GM18508 (cell line): ENCODE measurements around the gene NNMT.

Experiments used
- ATAC-seq: cut with Tn5 transposase; IDR thresholded peaks from one replicate; pipeline ENCODE4 v1.9.1; 2021; ENCODE audit warnings: moderate number of reproducible peaks; ENCODE audit not compliant: insufficient read depth, unreplicated experiment

The NNMT gene

GRCh38 chr11:114262681-114263512 lies 33.3 kb upstream of the NNMT start:
- no peak for ATAC-seq

DNA sequence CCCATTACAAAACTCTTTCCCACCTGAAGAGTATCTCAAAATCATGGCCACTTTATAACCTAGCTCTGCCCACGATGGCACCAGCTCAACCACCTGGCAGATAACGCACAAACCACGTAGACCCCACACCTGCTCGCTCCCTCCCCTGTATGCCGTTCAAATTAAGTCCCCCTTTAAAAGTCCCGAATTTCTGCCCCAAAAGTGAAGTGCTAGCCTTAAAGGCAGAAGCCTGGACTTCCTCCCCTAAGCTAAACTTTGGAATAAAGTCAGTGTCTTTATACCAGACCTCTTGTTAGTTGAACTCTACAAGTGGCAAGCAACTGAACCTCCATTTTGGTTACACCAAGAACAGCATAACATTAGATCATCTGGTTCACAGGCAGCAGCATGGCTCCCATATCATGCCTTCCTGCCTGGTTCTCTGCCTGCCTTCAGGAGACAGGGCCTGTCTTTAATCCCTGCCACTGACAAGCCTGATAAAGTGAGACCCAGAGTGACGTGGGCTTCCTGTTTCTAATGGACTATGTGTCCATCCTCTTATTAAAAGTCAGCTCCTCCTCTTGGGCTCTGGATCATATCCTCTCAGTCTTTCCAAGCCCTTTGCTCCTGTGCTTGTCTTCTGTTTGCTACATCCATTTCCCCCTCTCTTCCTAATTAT lies 32.6 kb upstream of the NNMT start:
- no peak for ATAC-seq

DNA sequence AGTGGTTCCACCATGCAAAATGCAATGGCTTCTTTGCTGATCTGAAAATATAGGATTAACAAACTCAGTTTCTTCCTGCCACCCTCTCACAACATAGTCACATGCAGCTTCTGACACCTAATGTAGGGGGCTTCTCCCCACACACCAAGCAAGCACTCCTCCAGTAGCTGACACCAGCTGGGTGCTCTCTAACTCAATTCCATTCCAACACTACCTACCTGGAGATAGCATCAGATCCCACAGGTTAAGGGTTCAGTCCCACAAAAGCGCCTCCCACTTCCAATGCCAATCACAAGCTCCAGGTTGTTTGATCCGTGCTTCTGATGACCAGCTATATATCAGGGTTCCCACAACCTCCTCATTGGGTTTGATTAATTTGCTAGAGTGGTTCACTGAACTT lies 31.8 kb upstream of the NNMT start:
- ATAC-seq: no peak

DNA sequence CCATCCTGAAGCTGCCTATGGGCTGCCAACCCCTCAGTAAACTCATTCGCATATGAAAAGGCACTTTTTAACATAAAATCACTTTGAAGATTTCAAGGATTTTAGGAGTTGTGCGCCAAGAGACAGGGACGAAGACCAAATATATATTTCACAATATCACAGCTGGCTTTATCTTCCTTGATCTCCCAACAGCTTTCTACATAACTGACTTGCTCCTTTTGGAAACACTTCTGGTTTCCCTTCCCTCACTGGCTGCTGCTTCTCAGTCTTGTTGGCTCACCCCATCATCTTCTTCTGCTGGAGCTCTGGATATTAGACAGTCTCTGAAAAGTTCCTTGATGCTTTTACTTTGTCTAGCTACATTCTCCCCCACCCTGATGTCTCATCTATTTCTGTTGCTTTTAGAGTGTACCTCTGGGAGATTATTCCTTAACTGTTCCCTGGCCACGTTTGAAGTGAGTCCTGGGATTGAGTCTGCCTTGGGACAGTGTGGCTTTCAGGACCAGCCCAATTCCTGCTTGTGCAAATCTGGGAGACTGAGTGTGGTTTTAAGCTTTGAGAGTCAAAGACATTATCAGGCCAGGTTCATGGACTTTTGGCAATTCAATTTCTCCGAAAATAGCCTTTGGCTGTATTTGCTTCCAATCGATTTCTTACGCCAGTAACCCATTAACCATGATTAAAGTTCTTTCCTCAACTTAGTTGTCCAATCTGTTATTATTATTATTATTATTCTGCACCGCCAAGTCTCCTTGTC lies 30.9 kb upstream of the NNMT start:
- no peak for ATAC-seq

- ATAC-seq: no peak
Measured at GRCh38 chr11:114269498-114269897, 26.7 kb upstream of the NNMT start.

DNA sequence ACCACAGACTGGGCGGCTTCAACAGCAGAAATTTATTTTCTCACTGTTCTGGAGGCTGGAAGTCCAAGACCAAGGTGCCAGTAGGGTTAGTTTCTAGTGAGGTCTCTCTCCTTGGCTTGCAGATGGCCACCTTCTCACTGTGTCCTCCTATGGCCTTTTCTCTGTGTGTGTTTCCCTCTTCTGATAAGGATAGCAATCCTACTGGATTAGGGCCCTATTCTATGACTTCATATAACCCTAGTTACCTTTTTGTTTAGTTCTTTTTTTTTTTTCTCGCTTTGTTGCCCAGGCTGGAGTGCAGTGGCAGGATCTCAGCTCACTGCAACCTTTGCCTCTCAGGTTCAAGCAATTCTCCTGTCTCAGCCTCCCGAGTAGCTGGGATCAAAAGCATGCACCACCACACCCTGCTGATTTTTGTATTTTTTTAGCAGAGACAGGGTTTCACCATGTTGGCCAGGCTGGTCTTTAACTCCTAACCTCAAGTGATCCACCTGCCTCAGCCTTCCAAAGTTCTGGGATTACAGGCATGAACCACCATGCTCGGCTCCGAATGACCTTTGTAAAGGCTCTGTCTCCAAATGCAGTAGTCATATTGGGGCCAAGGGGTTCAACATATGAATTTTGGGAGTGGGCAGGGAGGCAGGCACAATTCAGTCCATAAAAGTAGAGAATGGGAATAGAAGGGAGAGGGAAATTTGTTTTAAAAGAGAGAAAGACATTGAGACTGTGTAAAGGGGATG lies 25.5 kb upstream of the NNMT start:
- ATAC-seq: no peak

DNA sequence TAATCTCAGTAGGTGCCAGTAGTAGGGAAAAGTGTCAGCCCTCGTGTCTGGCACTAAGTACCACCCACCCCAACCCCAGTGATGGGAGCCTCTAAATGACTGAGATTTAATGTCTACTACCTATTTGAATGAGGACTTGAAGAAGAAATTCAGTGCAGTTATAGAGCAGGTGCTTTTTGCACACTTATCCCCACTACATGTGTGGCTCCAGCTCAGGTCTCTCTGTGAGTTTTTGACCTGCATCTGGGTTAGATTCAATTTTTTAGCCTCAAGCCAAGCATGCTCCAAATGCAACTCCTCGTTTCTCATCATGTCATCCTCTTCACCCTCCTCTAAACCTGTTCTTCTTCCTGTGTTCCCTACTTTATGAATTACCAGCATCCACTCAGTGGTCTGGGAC lies 24.9 kb upstream of the NNMT start:
- ATAC-seq: no peak

- ATAC-seq: no peak
Measured at GRCh38 chr11:114272311-114272710, 23.9 kb upstream of the NNMT start.

DNA sequence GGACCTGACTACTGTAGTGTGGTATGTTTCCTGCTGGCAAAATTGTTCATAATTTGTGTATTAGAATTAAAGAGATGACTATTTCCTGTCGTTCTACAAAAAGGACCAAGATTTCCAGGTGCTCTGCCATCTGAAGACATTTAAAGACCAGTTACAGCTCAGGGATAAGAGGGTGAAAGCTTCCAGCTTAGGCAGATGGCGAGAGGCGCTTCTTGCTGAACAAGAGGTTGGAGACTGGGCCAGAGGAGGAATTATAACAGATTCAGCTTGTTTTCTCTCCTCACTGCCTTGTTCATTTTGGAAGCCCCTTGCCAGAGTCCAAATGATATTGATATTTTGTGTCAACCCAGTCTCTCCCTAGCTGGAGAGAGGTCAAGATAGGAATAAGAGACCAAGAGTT lies 23.1 kb upstream of the NNMT start:
- no peak for ATAC-seq

DNA sequence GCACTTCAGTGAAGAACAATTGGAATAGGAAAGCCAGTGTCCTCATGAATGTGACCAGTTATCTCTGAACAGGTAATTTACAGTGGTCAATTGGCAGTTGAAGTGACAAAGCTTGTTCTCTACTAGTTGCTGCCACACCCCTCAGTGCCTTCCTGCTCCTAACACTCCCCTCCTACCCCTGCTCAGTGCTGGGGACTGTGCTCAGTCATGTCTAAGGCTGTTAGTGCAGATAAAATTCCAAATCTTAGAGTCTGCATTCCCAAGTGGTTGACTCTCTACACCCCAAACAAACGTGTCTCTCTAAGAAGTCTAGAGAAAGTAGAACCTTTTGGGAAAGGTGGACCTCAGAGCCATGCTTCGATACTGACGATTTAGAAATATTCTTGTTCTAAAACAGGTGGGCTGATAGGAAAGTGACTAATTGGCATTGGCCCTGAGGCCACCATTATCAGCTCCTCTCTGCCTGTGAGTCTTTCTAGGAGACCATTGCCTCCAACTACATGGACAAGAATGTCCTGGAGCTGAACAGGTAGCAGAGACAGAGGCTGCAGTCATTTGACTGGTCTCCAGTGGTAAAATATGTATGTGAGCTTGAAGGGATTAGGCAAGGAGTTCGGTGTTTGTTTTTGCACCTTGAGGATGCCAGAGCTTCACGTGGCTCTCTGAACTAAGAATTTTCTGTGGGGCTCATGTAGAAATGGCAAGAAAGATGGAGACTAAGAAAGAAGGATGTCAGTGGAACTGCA lies 22.1 kb upstream of the NNMT start:
- no peak for ATAC-seq

GRCh38 chr11:114274637-114275036 lies 21.6 kb upstream of the NNMT start:
- no peak for ATAC-seq

DNA sequence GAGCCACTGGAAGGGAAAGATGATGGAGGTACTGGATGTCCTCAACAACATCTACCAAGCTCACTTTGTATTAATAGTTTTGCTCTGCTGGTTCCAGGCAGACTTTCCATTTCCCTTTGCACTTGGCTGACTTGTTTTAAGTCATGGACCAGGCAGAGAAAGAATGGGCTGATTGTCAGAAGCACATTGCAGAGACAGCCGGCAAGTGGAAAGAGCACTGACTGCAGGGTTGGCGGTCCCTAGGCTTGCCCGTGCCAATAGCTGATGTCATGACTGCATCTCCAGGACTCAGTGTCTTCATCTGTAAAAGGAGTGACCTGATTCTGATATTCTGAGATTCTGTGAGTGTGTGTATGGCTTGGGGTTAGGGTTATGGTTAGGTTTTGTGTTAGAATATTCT lies 20.9 kb upstream of the NNMT start:
- no peak for ATAC-seq

DNA sequence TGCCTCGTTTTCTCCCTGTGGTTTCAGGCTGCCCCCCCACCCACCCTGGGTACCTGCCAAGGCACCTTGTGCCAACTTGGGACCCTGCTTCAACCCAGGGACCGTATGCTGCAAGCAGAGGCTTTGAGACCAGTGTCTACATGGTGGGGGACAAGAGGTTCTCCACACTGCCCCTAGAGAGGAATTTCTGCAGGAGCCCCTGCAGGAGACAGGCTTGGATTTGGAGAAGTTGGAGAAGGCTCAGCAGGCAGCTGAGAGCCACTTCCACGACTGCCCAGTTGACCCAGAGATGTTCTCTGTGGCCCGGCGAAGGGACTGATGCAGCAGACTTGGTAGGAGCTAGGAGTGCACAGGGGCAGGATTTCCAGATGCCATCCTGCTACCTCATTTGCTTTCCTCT lies 20.1 kb upstream of the NNMT start:
- no peak for ATAC-seq

DNA sequence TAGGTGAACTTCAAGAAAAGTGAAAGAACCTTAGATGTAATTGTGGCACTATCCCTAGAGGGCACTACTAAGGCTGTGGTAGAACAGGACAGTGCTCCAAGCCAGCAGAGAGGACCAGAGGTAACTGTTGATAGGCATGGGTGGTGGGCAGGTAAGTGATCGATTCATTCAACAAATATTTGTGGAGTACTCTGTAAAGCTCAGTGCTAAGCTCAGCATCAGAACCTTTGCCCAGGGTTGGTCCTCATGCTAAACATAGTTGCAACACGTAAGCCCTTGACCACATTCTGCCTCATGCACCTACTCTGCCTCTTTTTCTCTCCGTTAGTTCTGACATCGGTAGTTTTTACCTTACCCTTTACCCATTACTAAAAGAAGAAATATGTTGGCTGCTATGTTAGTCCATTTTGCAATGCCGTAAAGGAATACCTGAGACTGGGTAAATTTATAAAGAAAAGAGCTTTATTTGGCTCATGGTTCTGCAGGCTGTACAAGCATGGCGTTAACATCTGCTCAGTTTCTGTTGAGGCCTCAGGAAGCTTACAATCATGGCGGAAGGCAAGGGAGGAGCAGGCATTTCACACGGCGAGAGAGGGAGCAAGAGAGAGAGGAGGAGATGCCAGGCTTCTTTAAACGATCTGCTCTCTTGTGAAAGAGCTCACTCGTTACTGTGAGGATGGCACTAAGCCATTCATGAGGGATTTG lies 18.4 kb upstream of the NNMT start:
- ATAC-seq: no peak

DNA sequence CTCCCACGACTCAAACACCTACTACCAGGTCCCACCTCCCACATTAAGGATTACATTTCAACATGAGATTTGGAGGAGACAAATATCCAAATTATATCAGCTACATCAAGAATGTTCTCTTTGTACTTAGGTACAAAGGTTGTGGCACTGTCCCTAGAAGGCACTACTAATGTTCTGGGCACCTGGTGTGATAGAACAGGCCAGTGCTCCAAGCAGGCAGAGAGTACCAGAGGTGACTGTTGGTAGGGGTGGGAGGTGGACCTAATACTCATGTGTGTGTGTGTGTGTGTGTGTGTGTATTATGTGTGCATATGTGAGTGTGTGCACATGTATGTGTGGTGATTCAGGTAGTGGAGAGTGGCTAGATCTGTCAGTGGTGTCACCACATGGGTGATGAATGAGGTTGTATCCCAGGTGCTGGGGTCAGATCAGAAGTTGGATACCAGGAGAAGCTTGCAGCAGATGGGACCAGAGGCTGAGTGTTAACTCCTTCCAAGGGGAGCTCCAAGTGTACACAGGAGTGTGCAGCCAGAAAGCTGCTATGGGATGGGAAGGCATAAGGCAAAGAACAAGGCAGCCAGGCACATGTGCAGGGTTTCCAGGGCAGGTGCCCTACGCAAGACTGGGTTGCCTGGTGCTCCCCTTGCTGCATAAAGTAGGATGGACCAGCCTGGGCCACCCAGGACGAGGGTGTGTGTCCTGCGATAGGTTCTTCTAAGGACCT lies 17.7 kb upstream of the NNMT start:
- no peak for ATAC-seq

GRCh38 chr11:114279792-114280546 lies 16.2 kb upstream of the NNMT start:
- no peak for ATAC-seq

- no peak for ATAC-seq
Measured at GRCh38 chr11:114280696-114281095, 15.5 kb upstream of the NNMT start.

DNA sequence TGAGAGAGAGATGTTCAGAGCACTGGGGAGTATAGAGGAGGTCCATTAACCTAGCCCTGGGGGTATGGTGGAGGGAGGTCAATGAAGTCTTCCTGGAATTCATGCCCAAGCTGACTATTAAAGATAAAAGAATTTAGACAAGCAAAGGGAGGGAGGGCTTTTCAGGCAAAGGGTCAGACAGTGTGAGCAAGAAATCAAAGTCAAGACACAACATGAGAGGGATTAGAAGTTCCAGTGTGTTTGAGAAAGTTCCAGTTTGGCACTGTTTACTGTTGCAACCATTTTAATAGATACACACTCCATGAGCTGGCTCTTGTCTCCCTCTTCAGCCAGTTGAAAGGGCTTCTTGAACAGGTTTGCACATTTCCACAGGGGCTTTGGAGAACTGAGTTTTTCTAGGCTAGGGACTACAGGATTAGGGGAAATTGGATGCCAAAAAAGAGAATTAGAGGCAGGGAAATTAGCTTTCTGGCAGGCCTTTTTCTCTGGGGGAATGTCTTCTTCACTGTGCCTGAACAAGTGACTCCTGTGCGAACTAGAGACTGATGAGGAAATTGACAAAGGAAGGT lies 14.7 kb upstream of the NNMT start:
- ATAC-seq: no peak
